ENCODE results near the gene CERS2. TPM values are rescaled to one million over a fixed set of nuclear protein-coding genes. Genes with fewer than 3 reads are reported as not detected.

The CERS2 gene
- total RNA-seq, 2 donors from 2014 or later, result 70.9 to 84.8 TPM

DNA sequence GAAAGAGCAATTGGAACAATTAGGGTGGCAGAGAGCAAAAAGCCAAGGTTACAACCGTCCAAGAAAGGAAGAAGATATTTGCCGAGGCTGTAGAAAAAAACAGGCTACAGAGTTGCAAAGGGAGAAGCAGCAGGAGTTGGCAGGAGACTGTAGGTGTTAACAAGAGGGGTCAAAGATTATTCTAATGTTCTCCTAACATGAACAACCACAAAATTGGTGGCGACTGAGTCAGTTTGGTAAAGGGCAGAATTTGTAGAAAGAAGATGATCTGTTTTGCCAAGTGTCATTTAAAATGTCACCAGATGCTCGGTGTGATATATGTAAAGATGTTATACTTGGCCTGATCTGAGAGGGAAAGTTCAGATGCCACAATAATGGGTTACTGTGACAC lies 33.2 kb upstream of the CERS2 start:
- H3K4me3 ChIP-seq, result no peak overlapping the region
- no peak for ATAC-seq
- H3K4me1 ChIP-seq, result peaks cover 60% of the 10 kb centered on the region
- no peaks in the 10 kb centered on the region for H3K27me3 ChIP-seq
- intact Hi-C loops (cut with DNase I), result no loop called here
- no peaks in the 10 kb centered on the region for H3K9me3 ChIP-seq
- TF ChIP-seq, protein P1, sequence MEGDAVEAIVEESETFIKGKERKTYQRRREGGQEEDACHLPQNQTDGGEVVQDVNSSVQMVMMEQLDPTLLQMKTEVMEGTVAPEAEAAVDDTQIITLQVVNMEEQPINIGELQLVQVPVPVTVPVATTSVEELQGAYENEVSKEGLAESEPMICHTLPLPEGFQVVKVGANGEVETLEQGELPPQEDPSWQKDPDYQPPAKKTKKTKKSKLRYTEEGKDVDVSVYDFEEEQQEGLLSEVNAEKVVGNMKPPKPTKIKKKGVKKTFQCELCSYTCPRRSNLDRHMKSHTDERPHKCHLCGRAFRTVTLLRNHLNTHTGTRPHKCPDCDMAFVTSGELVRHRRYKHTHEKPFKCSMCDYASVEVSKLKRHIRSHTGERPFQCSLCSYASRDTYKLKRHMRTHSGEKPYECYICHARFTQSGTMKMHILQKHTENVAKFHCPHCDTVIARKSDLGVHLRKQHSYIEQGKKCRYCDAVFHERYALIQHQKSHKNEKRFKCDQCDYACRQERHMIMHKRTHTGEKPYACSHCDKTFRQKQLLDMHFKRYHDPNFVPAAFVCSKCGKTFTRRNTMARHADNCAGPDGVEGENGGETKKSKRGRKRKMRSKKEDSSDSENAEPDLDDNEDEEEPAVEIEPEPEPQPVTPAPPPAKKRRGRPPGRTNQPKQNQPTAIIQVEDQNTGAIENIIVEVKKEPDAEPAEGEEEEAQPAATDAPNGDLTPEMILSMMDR (IDR thresholded peaks at IDR 0.05), result no peak
- no peak for TF ChIP-seq POLR2A (IDR thresholded peaks at IDR 0.05)
- H3K36me3 ChIP-seq (replicated peaks in 1 of 2; ENCODE audit: insufficient read depth in 1 of 2, low read depth in 2 of 2), result no peaks in the 10 kb centered on the region
- WGBS, 2 donors, result 7 to 9% methylated on average over 4 of the region's 4 CpGs
- DNase-seq, result no peak
- peak overlapping the region; percentile 55 to 94 (median 86) for H3K27ac ChIP-seq

DNA sequence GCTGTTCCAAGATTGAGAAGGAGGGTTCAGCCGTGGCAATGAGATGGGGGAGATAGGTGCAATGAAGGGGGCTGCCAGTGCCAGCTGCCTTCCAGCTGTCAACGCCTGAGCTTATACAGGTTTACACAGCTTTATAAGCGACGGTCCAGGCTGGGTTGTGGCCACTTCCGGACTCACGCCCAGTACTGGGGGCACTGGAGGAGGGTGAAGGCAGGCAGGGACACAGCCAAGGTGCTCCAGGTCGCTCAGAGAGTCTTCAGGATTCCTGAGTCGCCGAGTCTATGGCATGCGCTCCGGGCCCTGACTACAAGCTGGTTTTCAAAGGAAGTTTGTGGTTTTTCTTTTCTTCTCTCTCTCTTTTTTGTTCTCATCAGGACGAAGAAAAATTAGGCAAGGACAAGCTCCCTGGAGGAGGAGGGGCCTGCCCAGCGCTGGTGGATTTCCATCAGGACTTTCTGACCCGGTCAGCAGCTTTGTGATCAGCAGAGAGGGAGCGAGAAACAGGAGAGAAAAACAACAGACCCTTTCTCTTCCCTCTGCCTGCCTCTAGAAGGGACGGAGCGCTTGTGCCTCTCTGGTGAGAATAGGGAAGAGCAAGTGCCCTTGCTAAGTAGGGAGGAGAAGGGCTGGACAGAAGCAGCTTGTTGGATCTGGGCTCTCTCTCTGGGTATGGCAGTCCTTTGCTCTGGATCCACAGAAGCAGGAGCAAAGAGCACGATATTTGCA lies 31.9 kb upstream of the CERS2 start, which contains the start of gene MINDY1:
TSS of gene MINDY1 (minus strand) at position 576 of the 726 bp plus-strand sequence. CDS start 4,285 bp downstream, outside the sequence.
- H3K4me3 ChIP-seq, result peak within 1 kb of the TSS; percentile 54 to 59
- H3K27ac ChIP-seq, result peak within 1 kb of the TSS; percentile 7 to 94 (median 86)
- no peaks in the 10 kb centered on the region for H3K9me3 ChIP-seq
- ATAC-seq (peak; percentile 72), DNase-seq (peak; percentile 78 to 85 (median 82))
- intact Hi-C loops (cut with DNase I), result no loop called here
- H3K4me1 ChIP-seq, result peaks cover 62% of the 10 kb centered on the region
- H3K27me3 ChIP-seq, result no peaks in the 10 kb centered on the region
- no peaks in the 10 kb centered on the region for H3K36me3 ChIP-seq (replicated peaks in 1 of 2; ENCODE audit: insufficient read depth in 1 of 2, low read depth in 2 of 2)
- WGBS, 2 donors, result 0% methylated on average over 18 of the region's 18 CpGs
- TF ChIP-seq, protein P1 (IDR thresholded peaks at IDR 0.05), result peak; percentile 22 to 66 (median 56)
- peak; percentile 55 to 93 (median 91) for TF ChIP-seq POLR2A (IDR thresholded peaks at IDR 0.05)

DNA sequence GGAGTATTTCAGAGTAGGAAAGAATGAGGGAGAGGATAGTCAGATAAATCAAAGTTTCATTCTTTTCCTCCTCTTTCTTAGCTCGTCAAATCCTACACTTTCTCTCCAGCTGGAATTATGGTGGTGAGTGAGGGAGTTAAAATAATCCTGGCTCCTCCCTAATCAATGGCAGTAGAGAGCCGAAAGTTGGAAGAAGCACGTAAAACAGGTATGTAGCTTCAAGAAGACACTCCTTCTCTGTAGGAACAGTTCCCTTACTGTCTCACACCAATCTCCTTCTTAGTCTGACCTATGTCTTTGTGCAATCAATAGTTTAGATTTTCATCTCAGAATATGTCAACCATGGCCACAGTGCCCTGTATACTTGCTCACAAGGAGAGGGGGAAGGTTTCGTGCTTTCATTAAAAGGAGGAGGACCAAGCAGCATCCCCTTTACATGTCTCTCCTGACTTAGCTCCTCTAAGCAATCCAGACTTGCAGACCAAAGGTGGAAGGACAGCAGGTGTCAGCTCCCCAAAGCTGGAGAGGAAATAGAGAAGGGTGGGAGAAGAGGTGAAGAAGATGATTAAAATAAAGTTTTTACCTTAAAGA lies 31.2 kb upstream of the CERS2 start:
- ATAC-seq (no peak), DNase-seq (no peak)
- intact Hi-C loops (cut with DNase I), result no loop called here
- 3 to 4% methylated on average over 4 of the region's 4 CpGs for WGBS, 2 donors
- peak overlapping the region; percentile 54 to 59 for H3K4me3 ChIP-seq
- H3K36me3 ChIP-seq (replicated peaks in 1 of 2; ENCODE audit: insufficient read depth in 1 of 2, low read depth in 2 of 2), result no peaks in the 10 kb centered on the region
- H3K9me3 ChIP-seq, result no peaks in the 10 kb centered on the region
- peak overlapping the region; percentile 7 to 94 (median 86) for H3K27ac ChIP-seq
- no peak for TF ChIP-seq POLR2A (IDR thresholded peaks at IDR 0.05)
- TF ChIP-seq, protein P1 (IDR thresholded peaks at IDR 0.05), result no peak
- peaks cover 66% of the 10 kb centered on the region for H3K4me1 ChIP-seq
- no peaks in the 10 kb centered on the region for H3K27me3 ChIP-seq

DNA sequence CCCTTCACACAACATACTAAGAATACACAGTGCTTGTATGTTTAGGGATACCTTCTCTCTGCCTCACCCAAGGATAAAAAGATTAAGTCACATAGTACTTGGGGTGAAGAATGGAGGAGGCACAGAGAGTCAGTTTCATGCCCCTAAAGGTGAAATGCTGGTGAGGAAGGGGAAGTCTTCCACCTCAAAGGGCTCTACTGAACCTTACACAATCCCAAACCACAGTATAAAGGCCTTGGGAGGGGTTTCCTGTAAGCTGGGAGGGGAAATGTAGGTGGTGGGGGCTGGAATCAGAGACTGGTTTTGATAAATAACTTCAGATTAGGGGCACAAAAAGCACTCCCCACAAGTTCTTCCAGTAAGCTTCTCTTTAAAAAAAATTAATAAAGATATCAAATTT lies 28.5 kb upstream of the CERS2 start:
- H3K4me1 ChIP-seq, result peaks cover 58% of the 10 kb centered on the region
- ATAC-seq (no peak), DNase-seq (no peak)
- peaks cover 15 to 16% of the 10 kb centered on the region in 2 donors for H3K36me3 ChIP-seq (replicated peaks in 1 of 2; ENCODE audit: insufficient read depth in 1 of 2, low read depth in 2 of 2)
- H3K27me3 ChIP-seq, result no peaks in the 10 kb centered on the region
- H3K27ac ChIP-seq, result peak overlapping the region in 3 of 4 donors; percentile 1 to 87 (median 33)
- no peak overlapping the region for H3K4me3 ChIP-seq
- intact Hi-C loops (cut with DNase I), result no loop called here
- TF ChIP-seq, protein P1 (IDR thresholded peaks at IDR 0.05), result no peak
- no peaks in the 10 kb centered on the region for H3K9me3 ChIP-seq
